HepG2 (cell line): Measurements from ENCODE around the gene KCTD6. TPM values are rescaled to one million over a fixed set of nuclear protein-coding genes. Genes with fewer than 3 reads are reported as not detected.

Experiments used
- GABPA ChIP-seq, 2 experiments: IDR thresholded peaks; 2 replicates each; pipeline ENCODE4 v1.6.1; 2011 to 2016; ENCODE audit warnings: low read depth in 2 of 2, low read length in 1 of 2, missing biosample characterization in 1 of 2, missing genetic modification characterization in 1 of 2
- GATAD2A ChIP-seq: IDR thresholded peaks from 2 replicates; pipeline ENCODE4 v1.6.1; 2016
- HDAC1 ChIP-seq: sonication (generic); formaldehyde crosslinking; IDR thresholded peaks from 2 replicates; pipeline ENCODE4 v1.5.1; 2020; ENCODE audit warnings: mild to moderate bottlenecking, missing genetic modification reagents
- HOXA5 ChIP-seq: sonication (generic); formaldehyde crosslinking; IDR thresholded peaks from 2 replicates; pipeline ENCODE4 v1.4.0; 2020; ENCODE audit warnings: missing genetic modification reagents
- MIXL1 ChIP-seq: IDR thresholded peaks from 2 replicates; pipeline ENCODE4 v1.6.1; 2016
- SOX13 ChIP-seq, 3 experiments: fragments of 450-650 bp in 1 of 3; sonication (generic) in 1 of 3; formaldehyde crosslinking in 1 of 3; IDR thresholded peaks in 2 of 3; conservative IDR thresholded peaks in 1 of 3; 2 replicates each; pipeline versions ENCODE4 v1.5.0 to v1.6.1; 2016 to 2020; ENCODE audit warnings: antibody characterized with exemption in 1 of 3, mild to moderate bottlenecking in 1 of 3, missing compliant biosample characterization in 1 of 3, missing genetic modification reagents in 1 of 3, moderate library complexity in 1 of 3
- ZBTB42 ChIP-seq: sonication (generic); formaldehyde crosslinking; IDR thresholded peaks from 2 replicates; pipeline ENCODE4 v1.5.0; 2020; ENCODE audit warnings: mild to moderate bottlenecking, missing genetic modification reagents
- ZFP36L1 ChIP-seq: sonication (generic); formaldehyde crosslinking; IDR thresholded peaks from 2 replicates; pipeline ENCODE4 v1.8.0; 2022; ENCODE audit warnings: mild to moderate bottlenecking, missing genetic modification reagents, moderate library complexity
- ZFX ChIP-seq: sonication (generic); formaldehyde crosslinking; IDR thresholded peaks from 2 replicates; pipeline ENCODE4 v1.4.0; 2020; ENCODE audit warnings: mild to moderate bottlenecking, low read depth, missing genetic modification reagents, moderate library complexity
- ZFY ChIP-seq: sonication (generic); formaldehyde crosslinking; IDR thresholded peaks from 2 replicates; pipeline ENCODE4 v1.4.0; 2020; ENCODE audit warnings: missing genetic modification reagents
- ZHX1 ChIP-seq: sonication (generic); formaldehyde crosslinking; IDR thresholded peaks from 2 replicates; pipeline ENCODE4 v1.8.1; 2022; ENCODE audit warnings: low read depth, mild to moderate bottlenecking, missing genetic modification reagents
- ZNF12 ChIP-seq: sonication (generic); formaldehyde crosslinking; IDR thresholded peaks from 2 replicates; pipeline ENCODE4 v1.5.0; 2020; ENCODE audit warnings: missing genetic modification reagents
- ZNF121 ChIP-seq: sonication (generic); formaldehyde crosslinking; IDR thresholded peaks from 2 replicates; pipeline ENCODE4 v1.5.0; 2020; ENCODE audit warnings: mild to moderate bottlenecking, missing genetic modification reagents
- ZNF343 ChIP-seq: sonication (generic); formaldehyde crosslinking; IDR thresholded peaks from 2 replicates; pipeline ENCODE4 v1.4.0; 2020; ENCODE audit warnings: mild to moderate bottlenecking, missing genetic modification reagents
- ZNF883 ChIP-seq: sonication (generic); formaldehyde crosslinking; IDR thresholded peaks from 2 replicates; pipeline ENCODE4 v1.5.1; 2020; ENCODE audit warnings: mild to moderate bottlenecking, missing genetic modification reagents; ENCODE audit errors: not compliant biosample characterization
- polyA plus RNA-seq, 8 experiments: library from polyadenylated mRNA; depleted of rRNA in 3 of 8; stranded (reverse) in 7 of 8; unstranded in 1 of 8; fragments of >200 nt; fragmentation: Illumina TruSeq in 4 of 8; extraction: Trizol in 4 of 8; gene quantifications; 2 replicates each; pipeline versions ENCODE4 v1.2.1 to v1.2.3, GENCODE V29; 2011 to 2016; ENCODE audit warnings: low read depth in 4 of 8, missing spikeins in 1 of 8, mixed read lengths in 1 of 8; ENCODE audit not compliant: insufficient read depth in 1 of 8
- total RNA-seq, 5 experiments: library from RNA; depleted of rRNA; stranded (reverse); fragments of >200 nt; fragmentation: Illumina TruSeq; extraction: Trizol; gene quantifications; 2 replicates each; pipeline ENCODE4 v1.2.3, GENCODE V29; 2016; ENCODE audit warnings: low read depth in 1 of 5
- TF ChIP-seq, protein P1 (sequence below): sonication (generic); formaldehyde crosslinking; IDR thresholded peaks from 2 replicates; pipeline ENCODE4 v1.5.1; 2020; ENCODE audit warnings: mild to moderate bottlenecking, missing genetic modification reagents
- TF ChIP-seq, protein P2 (sequence below): sonication (generic); formaldehyde crosslinking; conservative IDR thresholded peaks from 2 replicates; pipeline ENCODE4 v1.4.0; 2020; ENCODE audit warnings: mild to moderate bottlenecking, missing genetic modification reagents, moderate library complexity

Gene KCTD6
- total and polyA plus RNA-seq, 2 of the 13 experiments (the other 11 are each of a cell fraction or from before 2014, with no cell fraction given) = 13.4 to 14.2 TPM

- TF ChIP-seq HOXA5 (CRISPR knock-in tag) (0 out of 2 replicates have a peak, but pooled peaks have one; percentile 9), ZFX (CRISPR knock-in tag) (peak; percentile 58; the same call in 1 of the 2 replicates), GATAD2A (CRISPR knock-in tag) (0 out of 2 replicates have a peak, but pooled peaks have one; percentile 2), GABPA (IDR thresholded peaks at IDR 0.05; ENCODE audit: low read depth, low read length) (peak; percentile 31; the same call in 1 of the 2 replicates), GABPA (CRISPR knock-in tag; IDR thresholded peaks at IDR 0.05; ENCODE audit: low read depth) (peak; percentile 75), ZFY (CRISPR knock-in tag) (peak; percentile 27; the same call in 1 of the 2 replicates), ZNF883 (CRISPR knock-in tag) (peak; percentile 25), HDAC1 (peak; percentile 31; the same call in 1 of the 2 replicates), ZFP36L1 (CRISPR knock-in tag) (no peak), MIXL1 (CRISPR knock-in tag) (0 out of 2 replicates have a peak, but pooled peaks have one; percentile 17), ZNF343 (CRISPR knock-in tag) (no peak), ZHX1 (no peak), ZNF12 (CRISPR knock-in tag) (no peak), ZBTB42 (0 out of 2 replicates have a peak, but pooled peaks have one; percentile 56), ZNF121 (CRISPR knock-in tag) (no peak), SOX13 (IDR thresholded peaks at IDR 0.05) (no peak), SOX13 (CRISPR knock-in tag; conservative IDR thresholded peaks at IDR 0.05 in 1 of 2, IDR thresholded peaks at IDR 0.05 in 1 of 2) (0 out of 4 replicates have a peak, but pooled peaks of 1 of the 2 experiments have one; percentile 3)
- TF ChIP-seq, protein P1, sequence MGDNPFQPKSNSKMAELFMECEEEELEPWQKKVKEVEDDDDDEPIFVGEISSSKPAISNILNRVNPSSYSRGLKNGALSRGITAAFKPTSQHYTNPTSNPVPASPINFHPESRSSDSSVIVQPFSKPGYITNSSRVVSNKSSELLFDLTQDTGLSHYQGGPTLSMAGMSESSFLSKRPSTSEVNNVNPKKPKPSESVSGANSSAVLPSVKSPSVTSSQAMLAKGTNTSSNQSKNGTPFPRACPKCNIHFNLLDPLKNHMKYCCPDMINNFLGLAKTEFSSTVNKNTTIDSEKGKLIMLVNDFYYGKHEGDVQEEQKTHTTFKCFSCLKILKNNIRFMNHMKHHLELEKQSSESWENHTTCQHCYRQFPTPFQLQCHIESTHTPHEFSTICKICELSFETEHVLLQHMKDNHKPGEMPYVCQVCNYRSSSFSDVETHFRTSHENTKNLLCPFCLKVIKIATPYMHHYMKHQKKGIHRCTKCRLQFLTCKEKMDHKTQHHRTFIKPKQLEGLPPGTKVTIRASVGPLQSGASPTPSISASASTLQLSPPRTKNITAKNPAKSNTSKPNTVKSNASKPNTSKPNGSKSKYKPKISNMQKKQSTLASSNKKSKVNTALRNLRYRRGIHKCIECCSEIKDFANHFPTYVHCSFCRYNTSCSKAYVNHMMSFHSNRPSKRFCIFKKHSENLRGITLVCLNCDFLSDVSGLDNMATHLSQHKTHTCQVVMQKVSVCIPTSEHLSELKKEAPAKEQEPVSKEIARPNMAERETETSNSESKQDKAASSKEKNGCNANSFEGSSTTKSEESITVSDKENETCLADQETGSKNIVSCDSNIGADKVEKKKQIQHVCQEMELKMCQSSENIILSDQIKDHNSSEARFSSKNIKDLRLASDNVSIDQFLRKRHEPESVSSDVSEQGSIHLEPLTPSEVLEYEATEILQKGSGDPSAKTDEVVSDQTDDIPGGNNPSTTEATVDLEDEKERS = 0 out of 2 replicates have a peak, but pooled peaks have one; percentile 43
- TF ChIP-seq, protein P2, sequence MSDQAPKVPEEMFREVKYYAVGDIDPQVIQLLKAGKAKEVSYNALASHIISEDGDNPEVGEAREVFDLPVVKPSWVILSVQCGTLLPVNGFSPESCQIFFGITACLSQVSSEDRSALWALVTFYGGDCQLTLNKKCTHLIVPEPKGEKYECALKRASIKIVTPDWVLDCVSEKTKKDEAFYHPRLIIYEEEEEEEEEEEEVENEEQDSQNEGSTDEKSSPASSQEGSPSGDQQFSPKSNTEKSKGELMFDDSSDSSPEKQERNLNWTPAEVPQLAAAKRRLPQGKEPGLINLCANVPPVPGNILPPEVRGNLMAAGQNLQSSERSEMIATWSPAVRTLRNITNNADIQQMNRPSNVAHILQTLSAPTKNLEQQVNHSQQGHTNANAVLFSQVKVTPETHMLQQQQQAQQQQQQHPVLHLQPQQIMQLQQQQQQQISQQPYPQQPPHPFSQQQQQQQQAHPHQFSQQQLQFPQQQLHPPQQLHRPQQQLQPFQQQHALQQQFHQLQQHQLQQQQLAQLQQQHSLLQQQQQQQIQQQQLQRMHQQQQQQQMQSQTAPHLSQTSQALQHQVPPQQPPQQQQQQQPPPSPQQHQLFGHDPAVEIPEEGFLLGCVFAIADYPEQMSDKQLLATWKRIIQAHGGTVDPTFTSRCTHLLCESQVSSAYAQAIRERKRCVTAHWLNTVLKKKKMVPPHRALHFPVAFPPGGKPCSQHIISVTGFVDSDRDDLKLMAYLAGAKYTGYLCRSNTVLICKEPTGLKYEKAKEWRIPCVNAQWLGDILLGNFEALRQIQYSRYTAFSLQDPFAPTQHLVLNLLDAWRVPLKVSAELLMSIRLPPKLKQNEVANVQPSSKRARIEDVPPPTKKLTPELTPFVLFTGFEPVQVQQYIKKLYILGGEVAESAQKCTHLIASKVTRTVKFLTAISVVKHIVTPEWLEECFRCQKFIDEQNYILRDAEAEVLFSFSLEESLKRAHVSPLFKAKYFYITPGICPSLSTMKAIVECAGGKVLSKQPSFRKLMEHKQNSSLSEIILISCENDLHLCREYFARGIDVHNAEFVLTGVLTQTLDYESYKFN (CRISPR knock-in tag) = peak; percentile 9; the same call in 1 of the 2 replicates
Observed at GRCh38 chr3:58490860-58491501, 915 bp upstream of the KCTD6 start (continued).
